ENCODE results near the gene APPBP2. TPM values are rescaled to one million over a fixed set of nuclear protein-coding genes. Genes with fewer than 3 reads are reported as not detected.

Gene APPBP2
- polyA plus RNA-seq, 3 donors = 6.4 to 14.7 (median 10.4) TPM

- no peak overlapping the region for H3K4me3 ChIP-seq (replicated peaks in 1 of 3; ENCODE audit: low read depth in 2 of 3, low read length in 3 of 3)
- TF ChIP-seq CTCF (IDR thresholded peaks at IDR 0.05) = no peak
- peaks cover 0 to 4% of the 10 kb centered on the region in 2 donors for H3K4me1 ChIP-seq (ENCODE audit: control insufficient read depth in 1 of 2, insufficient read depth in 2 of 2, low read length in 2 of 2)
- H3K4me1 Mint-ChIP-seq = peaks cover 5% of the 10 kb centered on the region
- peaks cover 20 to 42% of the 10 kb centered on the region in 2 donors for H3K36me3 Mint-ChIP-seq
- H3K9me3 ChIP-seq (replicated peaks in 1 of 2; ENCODE audit: control insufficient read depth in 1 of 2, insufficient read depth in 1 of 2, low read length in 2 of 2) = no peaks in the 10 kb centered on the region
- H2AFZ ChIP-seq (ENCODE audit: insufficient read depth, low read depth, low read length, poor library complexity, severe bottlenecking) = no peak overlapping the region
- H3K4me3 Mint-ChIP-seq = no peak overlapping the region
- H3K27me3 ChIP-seq (ENCODE audit: control insufficient read depth in 2 of 2, insufficient read depth in 2 of 2, low read length in 2 of 2) = no peaks in the 10 kb centered on the region
- H3K27ac ChIP-seq (ENCODE audit: low read depth in 1 of 2, low read length in 2 of 2) = no peak overlapping the region
- no peaks in the 10 kb centered on the region for H3K9me3 Mint-ChIP-seq
- H4K20me1 ChIP-seq (ENCODE audit: insufficient read depth, low read length) = peaks cover 95% of the 10 kb centered on the region
- no peaks in the 10 kb centered on the region for H3K27me3 Mint-ChIP-seq (ENCODE audit: low read depth in 3 of 3)
- no CpG with 5 or more reads among the region's 1 CpG for WGBS (ENCODE audit: insufficient coverage)
- H3K4me2 ChIP-seq (replicated peaks; ENCODE audit: extremely low read depth, low read length, poor library complexity, severe bottlenecking) = no peak overlapping the region
- DNase-seq = no peak
- H3K79me2 ChIP-seq (ENCODE audit: insufficient read depth, low read length) = peaks cover 88% of the 10 kb centered on the region
- peak overlapping the region in 1 of 7 donors; percentile 69 for H3K27ac Mint-ChIP-seq
- no peak overlapping the region for H3K9ac ChIP-seq (ENCODE audit: insufficient read depth, low read length, poor library complexity, severe bottlenecking)
- H3K36me3 ChIP-seq (replicated peaks in 1 of 2; ENCODE audit: control insufficient read depth in 1 of 2, insufficient read depth in 2 of 2, low read length in 2 of 2) = peaks cover 14 to 42% of the 10 kb centered on the region in 2 donors
- intact Hi-C loops (cut with micrococcal nuclease) = no loop called here
These were observed 17.6 kb downstream of the APPBP2 start for GRCh38 chr17:60508384-60508980.

DNA sequence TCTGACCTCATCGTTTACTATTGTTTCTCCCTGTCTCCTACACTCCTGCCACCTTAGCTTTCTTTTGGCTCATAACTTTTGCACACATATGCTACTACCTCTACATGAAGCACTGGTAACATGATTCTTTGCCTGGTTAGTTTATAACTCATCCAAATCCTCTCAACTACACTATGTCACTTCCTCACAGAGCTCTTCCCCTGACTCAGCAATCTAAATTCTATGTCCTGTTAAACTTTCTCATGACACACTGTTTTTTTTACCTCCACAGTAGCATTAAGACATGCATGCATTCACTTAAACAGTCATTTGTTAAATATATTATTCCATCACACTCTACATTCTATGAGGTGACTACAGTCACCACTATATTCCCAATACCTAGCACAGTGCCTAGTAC, 19.7 kb downstream of the APPBP2 start:
- Mint-ChIP-seq H3K27ac (peak overlapping the region in 1 of 7 donors; percentile 1), H3K4me1 (peaks cover 5% of the 10 kb centered on the region), H3K36me3 (peaks cover 13 to 36% of the 10 kb centered on the region in 2 donors), H3K27me3 (ENCODE audit: low read depth in 3 of 3) (no peaks in the 10 kb centered on the region), H3K9me3 (no peaks in the 10 kb centered on the region), H3K4me3 (no peak overlapping the region)
- 100% methylated on average over 1 of the region's 1 CpG for WGBS (ENCODE audit: insufficient coverage)
- Histone ChIP-seq H2AFZ (ENCODE audit: insufficient read depth, low read depth, low read length, poor library complexity, severe bottlenecking) (no peak overlapping the region), H3K36me3 (replicated peaks in 1 of 2; ENCODE audit: control insufficient read depth in 1 of 2, insufficient read depth in 2 of 2, low read length in 2 of 2) (peaks cover 8 to 31% of the 10 kb centered on the region in 2 donors), H3K27ac (ENCODE audit: low read depth in 1 of 2, low read length in 2 of 2) (no peak overlapping the region), H3K79me2 (ENCODE audit: insufficient read depth, low read length) (peaks cover 94% of the 10 kb centered on the region), H3K4me2 (replicated peaks; ENCODE audit: extremely low read depth, low read length, poor library complexity, severe bottlenecking) (no peak overlapping the region), H3K4me1 (ENCODE audit: control insufficient read depth in 1 of 2, insufficient read depth in 2 of 2, low read length in 2 of 2) (peaks cover 0 to 4% of the 10 kb centered on the region in 2 donors), H3K9ac (ENCODE audit: insufficient read depth, low read length, poor library complexity, severe bottlenecking) (no peak overlapping the region), H3K4me3 (replicated peaks in 1 of 3; ENCODE audit: low read depth in 2 of 3, low read length in 3 of 3) (no peak overlapping the region), H3K27me3 (ENCODE audit: control insufficient read depth in 2 of 2, insufficient read depth in 2 of 2, low read length in 2 of 2) (no peaks in the 10 kb centered on the region), H4K20me1 (ENCODE audit: insufficient read depth, low read length) (peaks cover 99% of the 10 kb centered on the region), H3K9me3 (replicated peaks in 1 of 2; ENCODE audit: control insufficient read depth in 1 of 2, insufficient read depth in 1 of 2, low read length in 2 of 2) (no peaks in the 10 kb centered on the region)
- DNase-seq = peak in 2 of 3 donors; percentile 9 to 19
- intact Hi-C loops (cut with micrococcal nuclease) = no loop called here
- no peak for TF ChIP-seq CTCF (IDR thresholded peaks at IDR 0.05)
